ENCODE results near the gene HTR1E. TPM values are rescaled to one million over a fixed set of nuclear protein-coding genes. Genes with fewer than 3 reads are reported as not detected.

HTR1E gene
- total and polyA plus RNA-seq, 2 donors (not counting 1 experiment from before 2014, with no cell fraction given) = not detected

GRCh38 chr6:86943819-86944407, 6.6 kb downstream of the HTR1E start:
- Histone ChIP-seq H3K79me2 (ENCODE audit: control insufficient read depth, insufficient read depth, low read length) (no peaks in the 10 kb centered on the region), H4K20me1 (ENCODE audit: control insufficient read depth, insufficient read depth, low read length, poor library complexity, severe bottlenecking) (no peaks in the 10 kb centered on the region), H3K9ac (ENCODE audit: low read length) (no peak overlapping the region), H3K4me1 (ENCODE audit: control insufficient read depth in 2 of 2, insufficient read depth in 2 of 2, low read length in 2 of 2) (no peaks in the 10 kb centered on the region), H3K36me3 (replicated peaks in 1 of 2; ENCODE audit: control extremely low read depth in 1 of 2, control insufficient read depth in 1 of 2, extremely low read depth in 1 of 2, insufficient read depth in 2 of 2, low read length in 1 of 2) (no peaks in the 10 kb centered on the region), H3K27me3 (replicated peaks in 1 of 4; ENCODE audit: control extremely low read depth in 1 of 4, control insufficient read depth in 3 of 4, insufficient read depth in 4 of 4, low read length in 3 of 4) (peaks cover 0 to 9% (median 0%) of the 10 kb centered on the region in 4 experiments), H3K9me3 (ENCODE audit: control extremely low read depth in 1 of 3, control insufficient read depth in 2 of 3, insufficient read depth in 1 of 3, low read length in 2 of 3) (no peaks in the 10 kb centered on the region), H2AFZ (ENCODE audit: insufficient read depth, low read depth, low read length, poor library complexity, severe bottlenecking) (no peak overlapping the region), H3K4me3 (ENCODE audit: control extremely low read depth in 1 of 5, extremely low read depth in 1 of 5, insufficient read depth in 1 of 5, low read depth in 2 of 5, low read length in 4 of 5) (no peak overlapping the region), H3K4me2 (replicated peaks; ENCODE audit: low read depth, low read length, poor library complexity, severe bottlenecking) (no peak overlapping the region), H3K27ac (ENCODE audit: low read length in 2 of 2) (no peak overlapping the region)
- ChIA-PET POLR2A (no interaction called here), CTCF (no interaction called here)
- Mint-ChIP-seq H3K27ac (no peak overlapping the region), H3K4me3 (no peak overlapping the region), H3K9me3 (ENCODE audit: insufficient read depth) (no peaks in the 10 kb centered on the region), H3K27me3 (peaks cover 21% of the 10 kb centered on the region), H3K4me1 (no peaks in the 10 kb centered on the region)
- intact Hi-C loops (cut with micrococcal nuclease) = no loop called here
- ATAC-seq (ENCODE audit: low read depth) (no peak), DNase-seq (no peak)
- TF ChIP-seq EZH2 (IDR thresholded peaks at IDR 0.05; ENCODE audit: borderline replicate concordance, insufficient read depth, low read depth, low read length, poor library complexity, severe bottlenecking) (no peak), CTCF (IDR thresholded peaks at IDR 0.05) (no peak)
- 69% methylated on average over 5 of the region's 5 CpGs for WGBS (ENCODE audit: insufficient coverage)

- intact Hi-C loops (cut with micrococcal nuclease) = no loop called here
- Histone ChIP-seq H3K9me3 (ENCODE audit: control extremely low read depth in 1 of 3, control insufficient read depth in 2 of 3, insufficient read depth in 1 of 3, low read length in 2 of 3) (no peaks in the 10 kb centered on the region), H4K20me1 (ENCODE audit: control insufficient read depth, insufficient read depth, low read length, poor library complexity, severe bottlenecking) (no peaks in the 10 kb centered on the region), H3K4me1 (ENCODE audit: control insufficient read depth in 2 of 2, insufficient read depth in 2 of 2, low read length in 2 of 2) (no peaks in the 10 kb centered on the region), H3K79me2 (ENCODE audit: control insufficient read depth, insufficient read depth, low read length) (no peaks in the 10 kb centered on the region), H2AFZ (ENCODE audit: insufficient read depth, low read depth, low read length, poor library complexity, severe bottlenecking) (no peak overlapping the region), H3K36me3 (replicated peaks in 1 of 2; ENCODE audit: control extremely low read depth in 1 of 2, control insufficient read depth in 1 of 2, extremely low read depth in 1 of 2, insufficient read depth in 2 of 2, low read length in 1 of 2) (no peaks in the 10 kb centered on the region), H3K4me3 (ENCODE audit: control extremely low read depth in 1 of 5, extremely low read depth in 1 of 5, insufficient read depth in 1 of 5, low read depth in 2 of 5, low read length in 4 of 5) (no peak overlapping the region), H3K27ac (ENCODE audit: low read length in 2 of 2) (no peak overlapping the region), H3K4me2 (replicated peaks; ENCODE audit: low read depth, low read length, poor library complexity, severe bottlenecking) (no peak overlapping the region), H3K27me3 (replicated peaks in 1 of 4; ENCODE audit: control extremely low read depth in 1 of 4, control insufficient read depth in 3 of 4, insufficient read depth in 4 of 4, low read length in 3 of 4) (no peaks in the 10 kb centered on the region), H3K9ac (ENCODE audit: low read length) (no peak overlapping the region)
- H3K4me3 Mint-ChIP-seq = no peak overlapping the region
- CTCF ChIA-PET = no interaction called here
- POLR2A ChIA-PET = no interaction called here
- peaks cover 6% of the 10 kb centered on the region for H3K27me3 Mint-ChIP-seq
- no CpG with 5 or more reads among the region's 3 CpGs for WGBS (ENCODE audit: insufficient coverage)
- ATAC-seq (ENCODE audit: low read depth) (no peak), DNase-seq (no peak)
- H3K27ac Mint-ChIP-seq = no peak overlapping the region
- TF ChIP-seq EZH2 (IDR thresholded peaks at IDR 0.05; ENCODE audit: borderline replicate concordance, insufficient read depth, low read depth, low read length, poor library complexity, severe bottlenecking) (no peak), CTCF (IDR thresholded peaks at IDR 0.05) (no peak)
- H3K9me3 Mint-ChIP-seq (ENCODE audit: insufficient read depth) = no peaks in the 10 kb centered on the region
- no peaks in the 10 kb centered on the region for H3K4me1 Mint-ChIP-seq
These were observed 12.4 kb downstream of the HTR1E start for GRCh38 chr6:86949771-86950170.

All from B cell (primary cell).